ENCODE measurements around the gene SMIM15.

- no peak for TF ChIP-seq EZH2 (IDR thresholded peaks at IDR 0.05; ENCODE audit: borderline replicate concordance, insufficient read depth, low read depth, low read length, poor library complexity, severe bottlenecking)
- no peak for TF ChIP-seq CTCF (IDR thresholded peaks at IDR 0.05)
These were observed 3.2 kb downstream of the SMIM15 start for GRCh38 chr5:61159070-61159469.

All from B cell (primary cell).